ENCODE results near the gene POU2F3. TPM values are rescaled to one million over a fixed set of nuclear protein-coding genes. Genes with fewer than 3 reads are reported as not detected.

The POU2F3 gene
- 0.06 TPM for total RNA-seq (2013)
- polyA plus RNA-seq (under 1 TPM in 2 of 3 donors, not detected in 1; 0.37 to 0.54 TPM), polyA minus RNA-seq (0.14 and 0.32 TPM in 2 replicates), total RNA-seq (0.07 to 2.1 (median 0.33) reads per million in 11 experiments)

DNA sequence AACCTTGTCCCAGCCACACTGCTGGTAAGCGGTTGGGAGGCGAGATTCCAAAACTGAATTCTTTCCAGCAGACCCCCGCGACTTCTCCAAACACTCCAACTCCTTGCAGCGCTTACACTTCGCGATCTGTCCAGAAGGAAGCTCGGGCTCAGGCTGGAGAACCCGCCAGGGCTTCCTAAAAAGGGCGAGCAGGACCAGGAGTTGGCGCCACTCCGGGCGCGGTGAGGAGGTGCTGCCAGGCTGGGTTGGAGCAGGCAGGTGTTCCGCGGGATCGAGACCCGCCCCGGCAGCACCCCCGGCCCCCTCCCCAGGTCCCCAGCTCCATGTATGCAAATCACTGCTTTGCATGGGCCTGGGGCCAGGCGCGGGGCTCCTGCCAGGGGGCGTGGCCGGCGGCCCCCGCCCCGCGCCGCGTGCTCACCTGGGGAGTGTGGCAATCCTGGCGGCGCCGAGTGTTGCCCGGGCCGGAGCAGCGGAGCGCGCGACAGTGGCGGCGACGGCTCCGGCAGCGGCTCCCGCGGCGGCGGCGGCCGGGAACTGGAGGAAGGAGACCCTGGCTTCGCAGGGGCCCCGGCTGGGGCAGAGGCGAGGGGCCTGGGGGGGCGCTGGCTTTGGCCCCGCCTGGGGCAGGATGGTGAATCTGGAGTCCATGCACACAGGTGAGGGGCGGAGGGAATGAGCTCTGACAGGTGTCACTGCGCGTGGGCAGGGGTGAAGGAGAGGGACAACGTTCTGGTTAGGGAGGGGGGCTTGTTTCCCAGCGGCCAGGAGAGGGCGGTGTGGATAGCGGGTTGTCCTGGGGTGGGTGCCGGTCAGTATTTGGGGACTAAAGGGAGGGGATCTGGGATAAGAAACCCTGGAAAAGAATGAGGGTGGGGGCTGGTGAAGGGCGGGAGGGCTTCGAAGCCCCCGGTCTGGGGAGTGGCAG, at the start of gene POU2F3:
TSS of gene POU2F3 (plus strand) at position 428 of the 928 bp plus-strand sequence. CDS start at position 632, 204 bp downstream.
- no peak for DNase-seq
- Histone ChIP-seq H3K27ac (ENCODE audit: low read depth in 1 of 2, low read length in 2 of 2) (no peak within 1 kb of the TSS), H3K9ac (ENCODE audit: insufficient read depth, low read length, poor library complexity, severe bottlenecking) (no peak within 1 kb of the TSS), H3K79me2 (ENCODE audit: insufficient read depth, low read length) (no peaks in the 10 kb centered on the region), H3K4me1 (ENCODE audit: control insufficient read depth in 1 of 2, insufficient read depth in 2 of 2, low read length in 2 of 2) (no peaks in the 10 kb centered on the region), H3K4me2 (replicated peaks; ENCODE audit: extremely low read depth, low read length, poor library complexity, severe bottlenecking) (no peak within 1 kb of the TSS), H3K27me3 (ENCODE audit: control insufficient read depth in 2 of 2, insufficient read depth in 2 of 2, low read length in 2 of 2) (peaks cover 17 to 70% of the 10 kb centered on the region in 2 donors), H3K9me3 (replicated peaks in 1 of 2; ENCODE audit: control insufficient read depth in 1 of 2, insufficient read depth in 1 of 2, low read length in 2 of 2) (peaks cover 0 to 7% of the 10 kb centered on the region in 2 donors), H4K20me1 (ENCODE audit: insufficient read depth, low read length) (no peaks in the 10 kb centered on the region), H3K36me3 (replicated peaks in 1 of 2; ENCODE audit: control insufficient read depth in 1 of 2, insufficient read depth in 2 of 2, low read length in 2 of 2) (no peaks in the 10 kb centered on the region), H2AFZ (ENCODE audit: insufficient read depth, low read depth, low read length, poor library complexity, severe bottlenecking) (no peak within 1 kb of the TSS), H3K4me3 (replicated peaks in 1 of 3; ENCODE audit: low read depth in 2 of 3, low read length in 3 of 3) (no peak within 1 kb of the TSS)
- H3K36me3 Mint-ChIP-seq = no peaks in the 10 kb centered on the region
- peak within 1 kb of the TSS in 1 of 7 donors; percentile 70 for H3K27ac Mint-ChIP-seq
- H3K9me3 Mint-ChIP-seq = peaks cover 0 to 8% (median 2%) of the 10 kb centered on the region in 7 donors
- intact Hi-C loops (cut with micrococcal nuclease) = no loop called here
- H3K4me1 Mint-ChIP-seq = no peaks in the 10 kb centered on the region
- WGBS (ENCODE audit: insufficient coverage) = 7% methylated on average over 56 of the region's 66 CpGs
- H3K4me3 Mint-ChIP-seq = peak within 1 kb of the TSS in 1 of 2 donors; percentile 71
- TF ChIP-seq, protein P1, sequence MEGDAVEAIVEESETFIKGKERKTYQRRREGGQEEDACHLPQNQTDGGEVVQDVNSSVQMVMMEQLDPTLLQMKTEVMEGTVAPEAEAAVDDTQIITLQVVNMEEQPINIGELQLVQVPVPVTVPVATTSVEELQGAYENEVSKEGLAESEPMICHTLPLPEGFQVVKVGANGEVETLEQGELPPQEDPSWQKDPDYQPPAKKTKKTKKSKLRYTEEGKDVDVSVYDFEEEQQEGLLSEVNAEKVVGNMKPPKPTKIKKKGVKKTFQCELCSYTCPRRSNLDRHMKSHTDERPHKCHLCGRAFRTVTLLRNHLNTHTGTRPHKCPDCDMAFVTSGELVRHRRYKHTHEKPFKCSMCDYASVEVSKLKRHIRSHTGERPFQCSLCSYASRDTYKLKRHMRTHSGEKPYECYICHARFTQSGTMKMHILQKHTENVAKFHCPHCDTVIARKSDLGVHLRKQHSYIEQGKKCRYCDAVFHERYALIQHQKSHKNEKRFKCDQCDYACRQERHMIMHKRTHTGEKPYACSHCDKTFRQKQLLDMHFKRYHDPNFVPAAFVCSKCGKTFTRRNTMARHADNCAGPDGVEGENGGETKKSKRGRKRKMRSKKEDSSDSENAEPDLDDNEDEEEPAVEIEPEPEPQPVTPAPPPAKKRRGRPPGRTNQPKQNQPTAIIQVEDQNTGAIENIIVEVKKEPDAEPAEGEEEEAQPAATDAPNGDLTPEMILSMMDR (IDR thresholded peaks at IDR 0.05) = no peak
- peaks cover 55 to 82% (median 71%) of the 10 kb centered on the region in 3 donors for H3K27me3 Mint-ChIP-seq (ENCODE audit: low read depth in 3 of 3)

DNA sequence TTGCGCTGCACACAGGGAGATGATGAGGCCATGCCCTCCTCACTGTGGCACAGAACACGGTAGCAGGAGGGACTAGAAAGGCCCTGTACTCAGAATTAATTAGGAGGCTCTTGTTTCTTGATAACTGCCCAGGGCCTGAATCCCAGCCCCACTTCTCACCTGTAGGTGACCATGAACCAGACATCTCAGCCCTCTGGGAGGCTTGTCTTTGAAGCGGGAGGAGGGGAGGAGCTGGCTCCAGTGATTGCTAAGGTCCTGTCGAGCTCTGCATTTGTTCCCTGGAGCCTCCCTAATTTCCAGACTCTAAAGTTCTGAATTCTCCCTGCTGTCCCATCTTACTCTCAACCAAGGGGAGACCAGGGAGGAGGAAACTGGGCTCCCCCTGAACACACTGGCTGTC, 48.9 kb upstream of the POU2F3 start:
- Histone ChIP-seq H4K20me1 (ENCODE audit: insufficient read depth, low read length) (no peaks in the 10 kb centered on the region), H3K27me3 (ENCODE audit: control insufficient read depth in 2 of 2, insufficient read depth in 2 of 2, low read length in 2 of 2) (no peaks in the 10 kb centered on the region), H3K79me2 (ENCODE audit: insufficient read depth, low read length) (no peaks in the 10 kb centered on the region), H2AFZ (ENCODE audit: insufficient read depth, low read depth, low read length, poor library complexity, severe bottlenecking) (no peak overlapping the region), H3K9ac (ENCODE audit: insufficient read depth, low read length, poor library complexity, severe bottlenecking) (no peak overlapping the region), H3K4me2 (replicated peaks; ENCODE audit: extremely low read depth, low read length, poor library complexity, severe bottlenecking) (no peak overlapping the region), H3K27ac (ENCODE audit: low read depth in 1 of 2, low read length in 2 of 2) (no peak overlapping the region), H3K4me3 (replicated peaks in 1 of 3; ENCODE audit: low read depth in 2 of 3, low read length in 3 of 3) (no peak overlapping the region), H3K9me3 (replicated peaks in 1 of 2; ENCODE audit: control insufficient read depth in 1 of 2, insufficient read depth in 1 of 2, low read length in 2 of 2) (no peaks in the 10 kb centered on the region), H3K4me1 (ENCODE audit: control insufficient read depth in 1 of 2, insufficient read depth in 2 of 2, low read length in 2 of 2) (no peaks in the 10 kb centered on the region), H3K36me3 (replicated peaks in 1 of 2; ENCODE audit: control insufficient read depth in 1 of 2, insufficient read depth in 2 of 2, low read length in 2 of 2) (no peaks in the 10 kb centered on the region)
- TF ChIP-seq, protein P1 (IDR thresholded peaks at IDR 0.05) = no peak
- Mint-ChIP-seq H3K9me3 (peaks cover 0 to 2% (median 0%) of the 10 kb centered on the region in 7 donors), H3K36me3 (no peaks in the 10 kb centered on the region), H3K27ac (no peak overlapping the region), H3K4me1 (peaks cover 6% of the 10 kb centered on the region), H3K4me3 (no peak overlapping the region), H3K27me3 (ENCODE audit: low read depth in 3 of 3) (peaks cover 6 to 22% (median 21%) of the 10 kb centered on the region in 3 donors)
- no peak for DNase-seq
- intact Hi-C loops (cut with micrococcal nuclease) = no loop called here
- 100% methylated on average over 2 of the region's 4 CpGs for WGBS (ENCODE audit: insufficient coverage)

Measured in CD14-positive monocyte (primary cell).